B cell (primary cell): ENCODE data around the gene BBIP1. TPM values are rescaled to one million over a fixed set of nuclear protein-coding genes. Genes with fewer than 3 reads are reported as not detected.

ENCODE experiments used
- ATAC-seq: fragments of 200-7000 bp; cut with Tn5 transposase; one replicate; pipeline ENCODE4 v1.10.0; 2021; ENCODE audit warnings: low read depth, mild to moderate bottlenecking, moderate number of reproducible peaks, moderate library complexity
- CTCF ChIA-PET: fragments of 350-600 bp; sonication (Branson Sonifier 250); formaldehyde crosslinking; loops from one replicate; lab custom pipeline; 2021; ENCODE audit warnings: antibody characterized with exemption, inconsistent platforms; lab: Charles Lee
- POLR2A ChIA-PET: fragments of 350-600 bp; sonication (Branson Sonifier 250); formaldehyde crosslinking; loops from one replicate; lab custom pipeline; 2021; ENCODE audit warnings: antibody characterized with exemption; lab: Charles Lee
- DNase-seq: peaks from one replicate; pipeline ENCODE4 v3.0.0; 2013
- H2AFZ ChIP-seq: 2 replicates; pipeline ENCODE4 v1.6.1; 2012; ENCODE audit warnings: mild to moderate bottlenecking, low read depth, low read length; ENCODE audit not compliant: insufficient read depth, poor library complexity, severe bottlenecking
- H3K27ac ChIP-seq, 2 donors: 1 replicate in 1 of 2; 2 replicates in 1 of 2; pipeline ENCODE4 v1.5.1; 2012 to 2013; ENCODE audit warnings: low read length in 2 of 2, mild to moderate bottlenecking in 2 of 2, moderate library complexity in 1 of 2
- H3K27me3 ChIP-seq, 4 experiments: fragments of 200-600 bp in 1 of 4; sonication (generic) in 1 of 4; replicated peaks in 1 of 4; 1 replicate in 2 of 4; 2 replicates in 2 of 4; pipeline versions ENCODE4 v1.6.1 to v1.7.0; 2013 to 2016; ENCODE audit warnings: low read length in 3 of 4, mild to moderate bottlenecking in 2 of 4, mixed read lengths in 1 of 4, moderate library complexity in 1 of 4; ENCODE audit not compliant: insufficient read depth in 4 of 4, control insufficient read depth in 3 of 4; ENCODE audit errors: control extremely low read depth in 1 of 4
- H3K36me3 ChIP-seq, 2 experiments: replicated peaks in 1 of 2; 1 replicate in 1 of 2; 2 replicates in 1 of 2; pipeline versions ENCODE4 v1.6.1 to v1.7.1; 2013; ENCODE audit warnings: low read length in 1 of 2; ENCODE audit not compliant: insufficient read depth in 2 of 2, control insufficient read depth in 1 of 2; ENCODE audit errors: control extremely low read depth in 1 of 2, extremely low read depth in 1 of 2
- H3K4me1 ChIP-seq, 2 donors: fragments of 200-600 bp in 1 of 2; sonication (generic) in 1 of 2; 1 replicate in 1 of 2; 2 replicates in 1 of 2; pipeline versions ENCODE4 v1.5.1 to v1.6.1; 2013 to 2017; ENCODE audit warnings: low read length in 2 of 2; ENCODE audit not compliant: control insufficient read depth in 2 of 2, insufficient read depth in 2 of 2
- H3K4me2 ChIP-seq: replicated peaks from 2 replicates; pipeline ENCODE3; 2012; ENCODE audit warnings: mild to moderate bottlenecking, low read depth, low read length; ENCODE audit not compliant: poor library complexity, severe bottlenecking
- H3K4me3 ChIP-seq, 5 experiments: fragments of 200-600 bp in 1 of 5; sonication (generic) in 1 of 5; 1 replicate in 3 of 5; 2 replicates in 2 of 5; pipeline versions ENCODE4 v1.5.1 to v1.7.0; 2011 to 2016; ENCODE audit warnings: low read length in 4 of 5, mild to moderate bottlenecking in 4 of 5, low read depth in 2 of 5, control low read depth in 1 of 5, moderate library complexity in 1 of 5; ENCODE audit not compliant: insufficient read depth in 1 of 5; ENCODE audit errors: control extremely low read depth in 1 of 5, extremely low read depth in 1 of 5
- H3K79me2 ChIP-seq: fragments of 200-600 bp; sonication (generic); one replicate; pipeline ENCODE4 v1.6.0; 2016; ENCODE audit warnings: low read length; ENCODE audit not compliant: control insufficient read depth, insufficient read depth
- H3K9ac ChIP-seq: fragments of 200-600 bp; sonication (generic); 2 replicates; pipeline ENCODE4 v1.6.1; 2017; ENCODE audit warnings: mild to moderate bottlenecking, low read length, moderate library complexity
- H3K9me3 ChIP-seq, 3 donors: one replicate each; pipeline versions ENCODE4 v1.6.1 to v1.7.1; 2013; ENCODE audit warnings: low read length in 2 of 3; ENCODE audit not compliant: control insufficient read depth in 2 of 3, insufficient read depth in 1 of 3; ENCODE audit errors: control extremely low read depth in 1 of 3
- H4K20me1 ChIP-seq: 2 replicates; pipeline ENCODE4 v1.6.0; 2012; ENCODE audit warnings: mild to moderate bottlenecking, low read length; ENCODE audit not compliant: insufficient read depth, control insufficient read depth, poor library complexity, severe bottlenecking
- H3K27ac Mint-ChIP-seq: one replicate; pipeline ENCODE4 v1.8.0; 2021; ENCODE audit warnings: mixed read lengths
- H3K27me3 Mint-ChIP-seq: one replicate; pipeline ENCODE4 v1.8.0; 2021; ENCODE audit warnings: mixed read lengths
- H3K4me1 Mint-ChIP-seq: one replicate; pipeline ENCODE4 v1.8.0; 2021; ENCODE audit warnings: mixed read lengths
- H3K4me3 Mint-ChIP-seq: one replicate; pipeline ENCODE4 v1.8.0; 2021; ENCODE audit warnings: mixed read lengths
- H3K9me3 Mint-ChIP-seq: one replicate; pipeline ENCODE4 v1.8.0; 2022; ENCODE audit warnings: mixed read lengths; ENCODE audit not compliant: insufficient read depth
- CTCF ChIP-seq: fragments of 200-600 bp; IDR thresholded peaks from one replicate; pipeline ENCODE4 v1.8.0; 2022; ENCODE audit warnings: antibody characterized with exemption, mild to moderate bottlenecking
- EZH2 ChIP-seq: IDR thresholded peaks from 2 replicates; pipeline ENCODE4 v1.6.1; 2012; ENCODE audit warnings: borderline replicate concordance, low read depth, mild to moderate bottlenecking, moderate library complexity, low read length; ENCODE audit not compliant: insufficient read depth, poor library complexity, severe bottlenecking
- WGBS: methylation state at CpG from one replicate; pipeline ENCODE4 v1.1.5; 2013; ENCODE audit warnings: missing lambda C conversion rate; ENCODE audit not compliant: insufficient coverage; 5-methylcytosine and 5-hydroxymethylcytosine counted together
- intact Hi-C: fragments of 100-400 bp; cut with micrococcal nuclease; formaldehyde crosslinking; loops from one replicate; pipeline ENCODE4 v1.10.0; 2022
- polyA plus RNA-seq: library from polyadenylated mRNA; depleted of rRNA; stranded (reverse); fragments of >200 nt; gene quantifications from 2 replicates; pipeline ENCODE4 v1.2.3, GENCODE V29; 2012
- total RNA-seq, 2 donors: library from RNA; stranded (reverse); fragments of 120-200 nt in 1 of 2; gene quantifications; 1 replicate in 1 of 2; 2 replicates in 1 of 2; pipeline versions ENCODE4 v1.2.3 to v1.2.4, GENCODE V29; 2013 to 2022

BBIP1 gene
- total and polyA plus RNA-seq, 2 donors (not counting 1 experiment from before 2014, with no cell fraction given), result 10.6 to 46.1 TPM

DNA sequence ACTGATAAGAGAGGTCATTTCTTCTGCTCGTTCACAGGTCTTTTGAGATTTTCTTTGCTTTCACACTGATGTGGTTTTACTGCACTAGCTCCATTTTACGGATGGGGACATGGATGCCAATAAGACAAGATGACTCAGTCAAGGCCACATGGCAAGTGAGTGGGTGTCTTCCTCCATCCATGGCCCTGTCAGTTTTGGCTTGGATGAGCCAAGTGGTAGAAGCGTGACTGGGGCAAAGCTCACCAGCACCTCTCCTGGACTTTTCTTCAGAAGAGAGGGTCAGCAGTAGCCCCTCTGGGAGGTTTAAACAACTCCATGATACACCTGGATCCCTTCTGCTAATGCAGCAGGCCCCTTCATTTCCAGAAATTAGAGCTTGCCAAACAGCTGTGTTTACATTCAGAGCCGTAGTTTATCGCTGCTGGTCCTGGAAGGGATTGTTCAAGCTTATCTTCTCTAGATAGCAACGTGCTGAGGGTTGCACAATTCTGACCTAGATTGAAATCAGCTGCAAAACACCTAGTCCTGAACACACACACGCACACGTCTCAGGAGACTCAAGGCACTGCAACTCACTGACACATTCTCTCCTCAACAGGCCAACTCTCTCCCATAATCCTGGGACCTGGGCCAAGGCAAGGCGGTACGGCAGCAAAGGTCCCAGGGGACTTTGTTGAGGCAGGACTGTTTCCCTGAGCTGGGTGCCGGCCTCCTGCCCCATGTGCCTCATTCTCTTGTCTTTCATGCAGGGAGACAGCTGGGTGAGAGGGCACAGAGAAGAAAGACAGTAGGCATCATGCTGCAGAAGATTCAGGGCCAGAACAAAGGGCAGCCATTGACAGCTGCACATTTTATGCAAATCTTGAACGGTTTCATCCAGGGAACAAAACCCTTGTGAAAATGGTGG is 61.5 kb downstream of the BBIP1 start:
- H3K4me2 ChIP-seq, result peak overlapping the region; percentile 46
- H3K27me3 Mint-ChIP-seq, result no peaks in the 10 kb centered on the region
- peak overlapping the region in 1 of 2 donors; percentile 39 for H3K27ac ChIP-seq
- intact Hi-C loops, result no loop called here
- ATAC-seq (peak; percentile 26), DNase-seq (no peak)
- no peaks in the 10 kb centered on the region for H4K20me1 ChIP-seq
- TF ChIP-seq CTCF (no peak), EZH2 (no peak)
- H3K9me3 Mint-ChIP-seq, result no peaks in the 10 kb centered on the region
- H3K27ac Mint-ChIP-seq, result peak overlapping the region; percentile 33
- H3K79me2 ChIP-seq, result peaks cover 15% of the 10 kb centered on the region
- 27% methylated on average over 12 of the region's 12 CpGs for WGBS
- no peak overlapping the region for H3K4me3 ChIP-seq
- H3K4me3 Mint-ChIP-seq, result peak overlapping the region; percentile 20
- H3K9me3 ChIP-seq, result no peaks in the 10 kb centered on the region
- peak overlapping the region; percentile 53 for H2AFZ ChIP-seq
- H3K4me1 ChIP-seq, result peaks cover 61% of the 10 kb centered on the region in 2 donors
- CTCF ChIA-PET, result interaction anchor here (0.9 to 2.5 kb wide), 11 partner anchors 8 to 54 kb away, joined by 3 to 9 read pairs (median 6); partner anchors contain the start of gene PDCD4
- no peak overlapping the region for H3K9ac ChIP-seq
- peaks cover 64% of the 10 kb centered on the region for H3K4me1 Mint-ChIP-seq
- POLR2A ChIA-PET, result interaction anchor here (1.0 to 2.3 kb wide), 5 partner anchors 10 to 54 kb away, joined by 4 to 14 read pairs (median 5); no protein-coding TSS in a partner anchor
- H3K36me3 ChIP-seq, result no peaks in the 10 kb centered on the region
- H3K27me3 ChIP-seq, result no peaks in the 10 kb centered on the region
